Stimulated activated CD8-positive, alpha-beta memory T cell treated with anti-CD3 and anti-CD28 coated beads, Interleukin-15, amount 100 ng/mL, for 24 hours (primary cell): Measurements from ENCODE around the gene PLCB4.

Source experiments
- DNase-seq: peaks from one replicate; pipeline ENCODE4 v3.0.0-alpha.2; 2020; ENCODE audit warnings: low read depth

The PLCB4 gene

DNA sequence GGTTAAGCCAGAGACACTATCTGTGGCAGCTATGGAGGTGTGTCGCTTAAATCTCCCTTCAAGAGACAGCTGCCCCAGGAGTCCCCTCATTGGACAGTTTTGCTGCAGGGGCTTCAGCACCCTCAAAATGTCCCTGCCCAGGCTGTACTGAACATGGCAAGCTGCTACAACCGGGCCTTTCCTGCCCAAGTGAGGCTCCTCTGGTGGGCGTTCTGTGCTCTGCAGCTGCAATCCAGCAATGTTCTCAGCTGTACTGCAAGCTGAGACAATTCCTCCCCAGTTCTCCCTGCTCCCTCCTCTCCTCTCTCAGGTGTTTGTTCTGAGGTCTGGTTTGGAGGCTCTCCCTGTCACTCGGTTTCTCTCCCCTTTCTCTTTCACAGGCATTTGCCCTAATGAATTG, 254.7 kb downstream of the PLCB4 start:
- DNase-seq, result no peak

GRCh38 chr20:9329355-9330101, 260.6 kb downstream of the PLCB4 start:
- no peak for DNase-seq

DNA sequence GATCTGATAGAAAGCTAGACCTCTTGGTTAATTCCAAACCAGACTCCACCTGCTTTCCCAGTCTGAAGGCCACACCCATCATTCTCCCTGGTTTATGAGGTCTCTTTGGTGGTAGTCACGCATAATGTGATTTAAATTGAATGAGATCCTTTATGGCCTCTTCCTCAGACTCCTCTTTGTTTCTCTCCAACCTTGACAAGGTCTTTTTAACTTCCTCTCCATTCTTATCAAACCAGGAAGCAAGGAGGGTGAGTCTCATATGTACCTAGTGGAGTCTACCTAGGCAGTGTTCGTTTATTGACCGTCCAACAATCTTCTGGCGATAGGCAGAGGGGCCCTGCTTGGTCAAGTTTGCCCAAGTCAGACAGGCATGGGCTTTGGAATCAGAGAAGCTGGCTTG, 261.3 kb downstream of the PLCB4 start:
- DNase-seq, result no peak

GRCh38 chr20:9331707-9332435, 263.0 kb downstream of the PLCB4 start:
- no peak for DNase-seq

- no peak for DNase-seq
Measured at GRCh38 chr20:9332791-9333479, 264.0 kb downstream of the PLCB4 start.

GRCh38 chr20:9334866-9335265, 266.0 kb downstream of the PLCB4 start:
- no peak for DNase-seq

DNA sequence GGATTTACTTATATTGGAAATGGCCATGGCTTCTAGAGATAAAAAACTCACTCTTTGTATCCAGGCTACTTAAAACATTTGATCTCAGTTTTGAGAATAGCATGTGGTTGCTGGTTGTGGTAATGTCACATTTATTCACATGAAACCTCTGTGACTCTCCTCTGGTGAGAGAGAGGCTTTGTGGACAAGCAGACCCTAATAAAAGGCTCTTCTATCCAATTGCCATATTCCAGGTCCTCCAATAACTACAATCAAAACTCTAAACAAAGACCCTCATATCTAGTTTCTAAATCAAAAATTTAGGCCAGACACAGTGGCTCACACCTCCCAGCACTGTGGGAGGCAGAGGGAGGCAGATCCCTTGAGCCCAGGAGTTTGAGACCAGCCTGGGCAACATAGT, 269.2 kb downstream of the PLCB4 start:
- no peak for DNase-seq

DNA sequence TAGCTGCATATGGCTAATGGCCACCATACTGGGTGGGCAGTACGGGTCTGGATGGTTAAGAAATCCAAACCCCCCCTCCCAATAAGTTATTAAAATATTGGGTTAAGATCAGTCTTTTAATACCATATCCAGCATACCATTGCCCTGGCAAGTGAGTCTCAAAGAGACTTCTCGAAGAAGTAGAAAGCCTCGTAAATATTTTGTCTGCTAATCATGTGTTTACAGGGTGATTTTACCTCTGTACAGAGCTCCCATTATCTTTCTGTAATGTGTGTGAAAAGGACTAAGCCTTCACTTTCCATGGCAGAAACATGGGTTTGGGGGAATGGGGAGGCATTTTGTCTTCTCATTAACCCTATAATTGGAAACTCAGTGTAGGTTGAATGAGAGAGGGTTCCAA, 270.8 kb downstream of the PLCB4 start:
- no peak for DNase-seq

DNA sequence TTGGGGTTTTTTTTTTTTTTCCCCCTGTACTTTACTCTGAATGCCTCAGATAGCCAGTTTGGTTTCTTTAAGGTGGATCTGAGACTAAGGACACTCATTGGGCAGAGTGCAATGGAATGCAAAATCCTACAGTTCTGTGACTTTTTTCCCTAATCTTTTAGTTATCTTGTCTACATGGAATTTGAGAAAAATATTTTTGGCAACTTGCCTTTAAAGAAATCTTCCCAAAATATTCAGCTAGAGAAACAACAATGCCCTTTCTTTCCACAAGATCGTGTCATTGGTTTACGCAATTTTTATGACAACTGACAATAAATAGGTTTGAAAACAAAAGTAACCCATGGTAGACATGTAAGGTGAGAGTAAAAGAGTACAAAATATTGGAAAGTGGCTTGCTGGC, 273.8 kb downstream of the PLCB4 start:
- DNase-seq, result no peak

- no peak for DNase-seq
Measured at GRCh38 chr20:9344083-9344920, 275.4 kb downstream of the PLCB4 start.

DNA sequence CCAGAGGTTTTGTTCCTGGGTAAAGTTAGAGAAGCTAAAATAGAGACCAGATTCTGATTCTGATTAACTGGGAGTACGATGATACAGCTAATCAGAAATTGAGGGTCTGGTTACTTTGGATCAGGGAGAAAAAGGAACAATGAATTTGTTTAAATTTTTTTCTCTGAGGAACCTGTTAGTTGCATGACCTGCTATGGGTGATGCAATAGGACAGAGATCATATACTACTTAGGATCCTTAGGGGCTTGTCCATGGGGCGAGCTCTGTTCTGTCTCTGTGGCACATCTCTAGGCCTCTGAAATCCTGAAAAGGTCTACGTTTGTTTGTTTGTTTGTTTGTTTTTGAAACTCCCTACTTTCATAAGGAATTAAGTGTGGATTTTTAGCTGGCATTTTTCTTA, 279.4 kb downstream of the PLCB4 start:
- DNase-seq, result no peak

DNA sequence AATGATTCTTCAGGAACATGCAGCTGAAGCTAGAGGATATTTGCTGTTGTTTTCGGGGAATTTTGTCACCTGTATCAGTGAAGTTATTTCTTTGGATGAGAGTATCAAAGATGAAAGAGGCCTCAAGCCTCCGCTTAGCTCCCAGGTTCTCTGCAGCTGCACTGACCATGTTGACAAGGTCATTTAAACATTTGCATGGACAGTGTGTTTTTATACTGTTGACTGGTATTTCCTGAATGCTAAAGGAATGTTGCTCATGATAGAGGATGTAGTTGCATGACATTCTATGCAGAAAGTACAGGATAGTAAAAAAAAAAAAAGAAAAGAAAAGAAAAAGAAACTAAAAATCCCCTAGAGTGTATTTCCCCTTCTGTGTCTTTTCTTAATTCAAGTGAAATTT, 279.9 kb downstream of the PLCB4 start:
- no peak for DNase-seq

DNA sequence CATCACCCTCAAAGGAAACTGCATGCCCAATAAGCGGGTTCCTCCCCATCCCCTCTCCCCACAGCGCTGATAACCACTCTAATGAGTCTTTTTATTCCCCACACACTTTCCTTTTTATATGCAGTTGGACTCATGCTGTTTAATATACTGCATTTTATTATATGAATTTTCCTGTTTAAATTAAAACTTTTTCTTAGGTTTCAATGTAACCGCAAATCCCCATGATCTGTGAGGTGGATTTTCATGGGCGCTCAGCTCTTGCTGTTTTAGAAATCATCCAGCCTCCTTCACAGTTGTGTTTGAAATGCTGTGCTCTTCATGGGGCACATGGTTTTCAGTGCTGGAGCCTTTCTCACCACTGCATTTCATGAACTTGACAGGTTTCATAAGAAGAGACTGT, 280.4 kb downstream of the PLCB4 start:
- no peak for DNase-seq

DNA sequence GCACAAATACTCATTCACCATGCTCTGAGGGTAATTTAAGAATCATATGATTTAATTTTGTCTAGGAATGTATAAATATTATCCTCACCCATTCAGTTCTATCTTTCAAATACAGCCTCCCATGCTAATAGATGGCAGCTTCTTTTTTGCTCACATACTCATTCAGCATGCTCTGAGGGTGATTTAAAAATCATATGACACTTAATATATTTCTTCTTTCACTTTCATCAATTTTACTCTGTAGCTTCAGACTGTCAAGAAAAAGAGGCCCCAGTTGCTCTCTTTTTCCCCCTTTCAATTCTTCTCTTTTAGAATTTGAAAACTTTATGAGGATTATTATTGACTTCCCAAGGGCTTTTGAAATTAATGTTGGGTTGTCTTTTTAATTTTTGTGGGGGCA, 283.9 kb downstream of the PLCB4 start:
- DNase-seq, result no peak

GRCh38 chr20:9353180-9353915, 284.5 kb downstream of the PLCB4 start:
- DNase-seq, result no peak

- no peak for DNase-seq
Measured at GRCh38 chr20:9353916-9354276, 285.0 kb downstream of the PLCB4 start.

GRCh38 chr20:9354579-9354978, 285.7 kb downstream of the PLCB4 start:
- DNase-seq, result no peak

GRCh38 chr20:9358001-9358400, 289.1 kb downstream of the PLCB4 start:
- DNase-seq, result no peak

GRCh38 chr20:9359561-9360308, 290.8 kb downstream of the PLCB4 start:
- no peak for DNase-seq

- no peak for DNase-seq
Measured at GRCh38 chr20:9360431-9360830, 291.5 kb downstream of the PLCB4 start.

GRCh38 chr20:9363673-9364072, 294.8 kb downstream of the PLCB4 start:
- DNase-seq, result no peak
